ENCODE measurements around the gene PARP6. TPM values are rescaled to one million over a fixed set of nuclear protein-coding genes. Genes with fewer than 3 reads are reported as not detected.

PARP6 gene
- total RNA-seq, 1 donor from 2014 or later = 72.4 TPM

GRCh38 chr15:72230197-72231065, 41.9 kb downstream of the PARP6 start:
- peak; percentile 97 for DNase-seq (ENCODE audit: low spot score)
- H3K9me3 Mint-ChIP-seq (ENCODE audit: low read depth) = no peaks in the 10 kb centered on the region
- peaks cover 3% of the 10 kb centered on the region for H3K36me3 Mint-ChIP-seq (ENCODE audit: low read depth)
- peak overlapping the region; percentile 98 for H3K27ac Mint-ChIP-seq (ENCODE audit: unreplicated experiment)
- H3K4me3 Mint-ChIP-seq (ENCODE audit: unreplicated experiment) = peak overlapping the region; percentile 97
- H3K4me1 Mint-ChIP-seq (ENCODE audit: low read depth) = peaks cover 54% of the 10 kb centered on the region
- H3K27me3 Mint-ChIP-seq (ENCODE audit: low read depth) = no peaks in the 10 kb centered on the region
- TF ChIP-seq, protein P1, sequence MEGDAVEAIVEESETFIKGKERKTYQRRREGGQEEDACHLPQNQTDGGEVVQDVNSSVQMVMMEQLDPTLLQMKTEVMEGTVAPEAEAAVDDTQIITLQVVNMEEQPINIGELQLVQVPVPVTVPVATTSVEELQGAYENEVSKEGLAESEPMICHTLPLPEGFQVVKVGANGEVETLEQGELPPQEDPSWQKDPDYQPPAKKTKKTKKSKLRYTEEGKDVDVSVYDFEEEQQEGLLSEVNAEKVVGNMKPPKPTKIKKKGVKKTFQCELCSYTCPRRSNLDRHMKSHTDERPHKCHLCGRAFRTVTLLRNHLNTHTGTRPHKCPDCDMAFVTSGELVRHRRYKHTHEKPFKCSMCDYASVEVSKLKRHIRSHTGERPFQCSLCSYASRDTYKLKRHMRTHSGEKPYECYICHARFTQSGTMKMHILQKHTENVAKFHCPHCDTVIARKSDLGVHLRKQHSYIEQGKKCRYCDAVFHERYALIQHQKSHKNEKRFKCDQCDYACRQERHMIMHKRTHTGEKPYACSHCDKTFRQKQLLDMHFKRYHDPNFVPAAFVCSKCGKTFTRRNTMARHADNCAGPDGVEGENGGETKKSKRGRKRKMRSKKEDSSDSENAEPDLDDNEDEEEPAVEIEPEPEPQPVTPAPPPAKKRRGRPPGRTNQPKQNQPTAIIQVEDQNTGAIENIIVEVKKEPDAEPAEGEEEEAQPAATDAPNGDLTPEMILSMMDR (IDR thresholded peaks at IDR 0.05) = no peak

DNA sequence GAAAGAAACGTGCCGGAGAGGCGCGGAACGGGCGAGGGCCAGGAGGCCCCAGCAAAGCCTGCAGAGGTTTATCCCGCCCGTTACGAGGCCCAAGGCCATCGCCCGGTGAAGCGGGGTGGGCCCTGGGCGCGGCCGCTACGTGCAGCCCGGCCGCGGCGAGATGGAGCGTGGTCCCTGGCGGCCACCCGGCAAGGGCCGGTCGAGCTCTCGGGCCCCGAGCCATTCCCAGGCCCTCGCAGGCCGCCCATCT, 42.5 kb downstream of the PARP6 start:
- Mint-ChIP-seq H3K36me3 (ENCODE audit: low read depth) (peaks cover 3% of the 10 kb centered on the region), H3K4me1 (ENCODE audit: low read depth) (peaks cover 56% of the 10 kb centered on the region), H3K4me3 (ENCODE audit: unreplicated experiment) (peak overlapping the region; percentile 97), H3K9me3 (ENCODE audit: low read depth) (no peaks in the 10 kb centered on the region), H3K27ac (ENCODE audit: unreplicated experiment) (peak overlapping the region; percentile 97), H3K27me3 (ENCODE audit: low read depth) (no peaks in the 10 kb centered on the region)
- TF ChIP-seq, protein P1 (IDR thresholded peaks at IDR 0.05) = peak; percentile 29
- DNase-seq (ENCODE audit: low spot score) = no peak

DNA sequence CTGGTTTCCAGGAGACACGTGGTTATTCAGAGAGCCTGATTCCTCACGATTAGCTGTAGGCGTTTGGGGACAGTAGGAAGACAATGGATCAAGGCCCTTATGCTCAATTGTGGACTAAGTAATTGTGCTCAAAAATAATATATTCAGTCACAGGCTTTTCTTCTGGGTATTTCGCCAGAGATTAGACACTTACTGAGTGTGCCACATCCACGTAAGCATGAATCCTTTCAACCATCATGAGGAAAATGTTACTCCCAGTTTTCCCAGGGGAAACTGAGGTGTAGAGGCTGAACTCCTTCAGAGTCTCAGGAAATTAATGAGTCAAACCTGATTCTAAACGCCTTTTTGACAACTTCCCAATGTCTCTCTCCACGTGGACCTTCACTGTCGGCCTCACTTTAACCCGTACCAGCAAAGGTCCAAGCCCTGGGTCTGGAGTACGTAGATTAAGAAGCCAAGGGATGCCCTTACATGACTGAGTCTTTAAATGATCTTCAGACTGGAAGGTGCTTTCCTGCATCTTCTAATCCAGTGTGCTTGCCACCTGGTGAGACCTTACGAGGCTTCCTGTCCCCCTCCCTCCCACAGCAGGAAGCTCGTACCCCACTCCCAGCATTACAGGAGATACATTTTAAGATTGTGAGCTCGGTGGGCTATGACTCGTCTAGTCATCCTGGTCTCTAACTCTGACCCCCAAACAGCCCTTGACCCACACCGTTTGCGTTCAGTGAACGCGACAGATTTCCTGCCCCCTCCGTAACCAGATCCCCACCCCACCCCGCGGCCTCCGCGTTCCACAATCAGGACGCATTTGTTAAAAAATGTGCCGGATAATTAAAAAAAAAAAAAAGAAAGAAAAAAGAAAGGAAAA, 43.0 kb downstream of the PARP6 start:
- H3K36me3 Mint-ChIP-seq (ENCODE audit: low read depth) = peaks cover 3% of the 10 kb centered on the region
- H3K4me1 Mint-ChIP-seq (ENCODE audit: low read depth) = peaks cover 58% of the 10 kb centered on the region
- TF ChIP-seq, protein P1 (IDR thresholded peaks at IDR 0.05) = no peak
- H3K27me3 Mint-ChIP-seq (ENCODE audit: low read depth) = no peaks in the 10 kb centered on the region
- peak overlapping the region; percentile 97 for H3K27ac Mint-ChIP-seq (ENCODE audit: unreplicated experiment)
- peak overlapping the region; percentile 97 for H3K4me3 Mint-ChIP-seq (ENCODE audit: unreplicated experiment)
- H3K9me3 Mint-ChIP-seq (ENCODE audit: low read depth) = no peaks in the 10 kb centered on the region
- DNase-seq (ENCODE audit: low spot score) = no peak

GRCh38 chr15:72227720-72228119, 44.6 kb downstream of the PARP6 start:
- Mint-ChIP-seq H3K27me3 (ENCODE audit: low read depth) (no peaks in the 10 kb centered on the region), H3K4me3 (ENCODE audit: unreplicated experiment) (peak overlapping the region; percentile 97), H3K36me3 (ENCODE audit: low read depth) (peaks cover 6% of the 10 kb centered on the region), H3K4me1 (ENCODE audit: low read depth) (peaks cover 70% of the 10 kb centered on the region), H3K27ac (ENCODE audit: unreplicated experiment) (peak overlapping the region; percentile 97), H3K9me3 (ENCODE audit: low read depth) (no peaks in the 10 kb centered on the region)
- TF ChIP-seq, protein P1 (IDR thresholded peaks at IDR 0.05) = no peak
- no peak for DNase-seq (ENCODE audit: low spot score)

GRCh38 chr15:72227192-72227586, 45.2 kb downstream of the PARP6 start:
- Mint-ChIP-seq H3K27ac (ENCODE audit: unreplicated experiment) (peak overlapping the region; percentile 97), H3K9me3 (ENCODE audit: low read depth) (no peaks in the 10 kb centered on the region), H3K36me3 (ENCODE audit: low read depth) (peaks cover 6% of the 10 kb centered on the region), H3K27me3 (ENCODE audit: low read depth) (no peaks in the 10 kb centered on the region), H3K4me1 (ENCODE audit: low read depth) (peaks cover 70% of the 10 kb centered on the region), H3K4me3 (ENCODE audit: unreplicated experiment) (peak overlapping the region; percentile 97)
- no peak for DNase-seq (ENCODE audit: low spot score)
- TF ChIP-seq, protein P1 (IDR thresholded peaks at IDR 0.05) = no peak
